Measurements from ENCODE around the gene SLC13A2.

DNA sequence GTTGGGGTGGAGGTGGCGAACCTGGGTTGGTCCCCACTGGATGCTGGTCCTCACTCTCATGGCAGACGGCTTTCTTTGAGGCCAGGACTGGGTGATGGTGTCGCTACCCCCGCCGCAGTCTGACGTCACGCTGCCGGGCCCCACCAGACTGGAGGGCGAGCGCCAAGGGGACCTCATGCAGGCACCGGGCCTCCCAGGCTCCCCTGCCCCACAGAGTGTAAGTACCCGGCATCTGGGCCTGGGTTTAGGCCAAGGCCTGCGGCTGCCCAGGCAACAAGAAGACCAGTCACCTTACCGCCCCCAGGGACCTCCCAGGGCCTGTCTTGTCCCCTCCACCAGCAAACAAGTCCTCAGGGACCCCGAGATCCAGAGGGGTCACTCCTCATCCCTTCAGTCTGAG lies 50.4 kb downstream of the SLC13A2 start:
- TF ChIP-seq POLR2AphosphoS5 (IDR thresholded peaks at IDR 0.05; ENCODE audit: borderline replicate concordance, low read depth, low read length), result no peak
- TF ChIP-seq EZH2 (IDR thresholded peaks at IDR 0.05), result no peak
